Measurements from ENCODE around the gene LATS2.

LATS2 gene

GRCh38 chr13:20998649-20999415 lies 62.6 kb downstream of the LATS2 start:
- H3K4me3 ChIP-seq (ENCODE audit: low read depth, low read length) = no peak overlapping the region

GRCh38 chr13:20997301-20998161 lies 63.9 kb downstream of the LATS2 start:
- peak overlapping the region; percentile 32 for H3K4me3 ChIP-seq (ENCODE audit: low read depth, low read length)
- no peak for TF ChIP-seq CTCF (IDR thresholded peaks at IDR 0.05; ENCODE audit: low read depth, low read length)

More at GRCh38 chr13:20998649-20999415, 62.6 kb downstream of the LATS2 start:
- no peak for TF ChIP-seq CTCF (IDR thresholded peaks at IDR 0.05; ENCODE audit: low read depth, low read length)

- H3K4me3 ChIP-seq (ENCODE audit: low read depth, low read length) = no peak overlapping the region
- TF ChIP-seq CTCF (IDR thresholded peaks at IDR 0.05; ENCODE audit: low read depth, low read length) = no peak
These were observed 66.0 kb downstream of the LATS2 start for GRCh38 chr13:20995245-20995838.

- TF ChIP-seq CTCF (IDR thresholded peaks at IDR 0.05; ENCODE audit: low read depth, low read length) = no peak
- H3K4me3 ChIP-seq (ENCODE audit: low read depth, low read length) = no peak overlapping the region
These were observed 67.0 kb downstream of the LATS2 start for GRCh38 chr13:20994441-20994821.

GRCh38 chr13:20993661-20994440 lies 67.5 kb downstream of the LATS2 start:
- TF ChIP-seq CTCF (IDR thresholded peaks at IDR 0.05; ENCODE audit: low read depth, low read length) = no peak

GRCh38 chr13:20993211-20993610 lies 68.2 kb downstream of the LATS2 start:
- no peak overlapping the region for H3K4me3 ChIP-seq (ENCODE audit: low read depth, low read length)
- no peak for TF ChIP-seq CTCF (IDR thresholded peaks at IDR 0.05; ENCODE audit: low read depth, low read length)

More at GRCh38 chr13:20993661-20994440, 67.5 kb downstream of the LATS2 start:
- H3K4me3 ChIP-seq (ENCODE audit: low read depth, low read length) = no peak overlapping the region
